ENCODE data around the gene SLC7A6OS. TPM values are rescaled to one million over a fixed set of nuclear protein-coding genes. Genes with fewer than 3 reads are reported as not detected.

SLC7A6OS gene
- total RNA-seq, 1 donor from 2014 or later, result 10.3 TPM

DNA sequence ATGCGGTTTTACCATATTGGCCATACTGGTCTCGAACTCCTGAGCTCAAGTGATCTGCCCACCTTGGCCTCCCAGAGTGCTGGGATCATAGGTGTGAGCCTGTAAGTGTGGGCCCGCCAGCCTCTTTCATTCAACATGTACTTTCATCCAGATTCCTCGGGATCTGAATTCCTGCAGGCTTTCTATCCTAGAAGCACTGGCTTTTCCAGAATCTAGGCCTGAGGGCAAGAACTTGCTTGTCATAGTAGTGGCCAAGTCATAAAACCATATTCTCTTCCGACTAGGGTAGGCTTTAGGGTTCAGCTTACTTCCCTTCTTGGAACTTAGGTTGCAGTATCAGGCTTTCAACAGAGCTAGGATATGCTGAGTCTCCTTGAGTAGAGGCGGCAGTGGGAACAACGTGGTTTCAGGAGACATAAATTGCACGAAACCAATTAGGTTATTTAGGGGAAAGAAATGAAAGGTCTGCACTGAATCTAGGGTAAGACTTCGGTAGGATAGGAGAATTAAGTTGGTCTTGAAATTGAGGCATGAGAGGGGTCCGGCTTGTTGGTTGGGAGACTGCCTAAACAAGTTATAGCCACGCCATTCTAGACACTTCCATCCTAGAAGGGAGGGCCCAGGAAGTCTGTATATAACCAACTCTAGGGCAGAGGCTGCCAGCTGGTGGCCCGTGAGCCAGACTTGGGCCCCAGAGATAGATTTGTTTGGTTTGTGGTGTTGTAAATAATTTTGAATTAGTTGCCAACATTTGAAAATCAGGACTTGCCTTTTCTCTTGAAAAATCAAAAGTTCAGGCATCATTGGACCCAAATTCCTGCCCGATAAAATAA is 30.8 kb downstream of the SLC7A6OS start:
- no peak for DNase-seq (ENCODE audit: low read depth in 2 of 2)

- no peak for DNase-seq (ENCODE audit: low read depth in 2 of 2)
Measured at GRCh38 chr16:68276223-68276622, 34.5 kb downstream of the SLC7A6OS start.

DNA sequence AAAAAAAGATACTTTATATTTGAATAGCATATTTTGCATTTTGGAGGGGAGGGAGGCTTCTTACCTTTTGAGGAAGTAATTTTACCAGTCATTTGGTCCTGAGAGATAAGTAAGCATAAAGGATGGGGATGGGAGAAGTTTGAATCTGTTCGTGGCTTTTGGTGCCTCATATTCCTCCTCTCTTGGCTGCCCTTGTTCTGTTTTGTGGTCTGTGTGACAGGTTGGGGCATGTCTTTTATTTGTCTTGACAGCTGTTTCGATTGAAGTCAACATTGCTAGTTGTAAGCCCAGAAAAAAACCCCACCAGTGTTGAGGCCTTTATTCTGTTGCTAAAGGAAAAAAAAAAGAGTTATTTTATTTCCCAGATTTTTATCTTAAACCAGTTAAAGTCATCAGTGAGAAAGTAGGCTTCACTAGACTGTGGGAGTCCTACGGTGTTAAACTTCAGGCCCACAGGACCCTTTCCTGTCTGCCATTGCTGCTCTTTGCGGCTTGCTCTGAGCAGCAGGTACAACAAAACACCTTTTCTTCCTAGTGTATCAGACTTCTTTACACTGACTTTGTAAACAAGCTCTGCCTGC is 35.0 kb downstream of the SLC7A6OS start:
- no peak for DNase-seq (ENCODE audit: low read depth in 2 of 2)

DNA sequence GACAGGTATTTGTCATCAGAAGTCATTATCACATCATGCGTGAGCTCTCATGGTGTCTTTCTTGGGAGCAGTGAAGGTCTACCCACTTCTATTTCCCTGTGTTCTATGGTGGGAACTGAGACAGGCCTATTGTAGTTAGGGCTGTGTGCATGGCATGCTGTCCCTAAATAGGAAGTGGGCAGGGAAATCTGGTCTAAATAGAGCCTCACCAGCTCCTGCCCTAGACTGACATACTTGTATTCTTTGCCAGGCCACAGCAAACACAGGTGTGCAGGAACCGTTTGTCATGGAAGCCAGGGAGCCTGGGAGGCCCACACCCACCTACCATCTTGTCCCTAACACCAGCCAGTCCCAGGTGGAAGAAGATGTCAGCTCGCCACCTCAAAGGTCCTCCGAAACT is 36.3 kb downstream of the SLC7A6OS start:
- no peak for DNase-seq (ENCODE audit: low read depth in 2 of 2)

- DNase-seq (ENCODE audit: low read depth in 2 of 2), result no peak
Measured at GRCh38 chr16:68273896-68274295, 36.9 kb downstream of the SLC7A6OS start.

DNA sequence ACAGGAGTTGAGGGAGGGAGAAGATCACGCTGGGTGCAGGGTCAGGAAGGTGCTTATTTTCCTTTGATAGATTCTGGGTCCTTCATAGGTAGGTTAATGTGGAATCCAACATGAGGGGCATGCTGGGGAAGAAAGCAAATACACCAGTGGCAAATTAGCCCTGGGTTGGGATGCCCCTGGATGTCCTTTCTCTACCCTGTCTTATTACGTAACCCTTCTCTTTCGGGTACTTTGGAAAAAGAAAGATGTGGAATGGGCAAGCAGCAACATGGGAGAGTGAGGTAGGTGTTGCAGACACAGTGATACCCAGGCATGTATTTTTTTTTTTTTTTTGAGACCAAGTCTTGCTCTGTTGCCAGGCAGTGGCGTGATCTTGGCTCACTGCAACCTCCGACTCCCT is 37.3 kb downstream of the SLC7A6OS start:
- DNase-seq (ENCODE audit: low read depth in 2 of 2), result no peak

DNA sequence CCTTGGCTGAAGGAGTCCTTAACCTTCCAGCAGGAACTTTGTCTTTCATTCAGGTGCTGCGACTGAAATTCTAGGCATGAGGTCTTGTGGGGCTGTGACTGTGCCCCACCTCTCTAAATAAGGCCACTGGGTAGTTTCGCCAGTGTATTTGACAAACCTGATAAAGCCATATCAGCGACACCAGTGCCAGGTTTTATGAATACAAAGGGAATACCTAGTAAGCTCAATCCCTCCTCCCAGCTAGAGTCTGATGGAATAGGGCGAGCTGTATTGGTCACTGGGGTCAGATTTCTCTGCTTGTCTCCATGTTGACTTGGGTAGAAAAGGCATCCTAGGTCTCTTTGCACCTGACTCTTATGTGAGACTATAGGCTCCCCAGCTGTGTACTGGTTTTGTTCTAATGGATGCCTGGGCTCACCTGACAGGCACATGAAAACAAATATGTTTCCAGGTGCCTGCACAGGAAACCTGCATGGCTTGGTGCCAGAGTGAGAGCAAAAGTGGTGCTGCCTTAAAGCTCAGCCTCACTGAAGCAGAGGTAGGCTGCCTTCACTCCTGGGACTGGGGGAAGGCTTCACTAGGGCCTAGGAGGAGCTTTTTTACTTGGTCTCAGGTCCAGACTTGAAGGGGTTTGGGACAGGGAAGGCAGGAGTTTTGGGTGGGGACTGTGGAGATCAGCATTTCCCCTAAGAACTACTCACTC is 38.1 kb downstream of the SLC7A6OS start:
- DNase-seq (ENCODE audit: low read depth in 2 of 2), result peak in 1 of 2 donors; percentile 20

DNA sequence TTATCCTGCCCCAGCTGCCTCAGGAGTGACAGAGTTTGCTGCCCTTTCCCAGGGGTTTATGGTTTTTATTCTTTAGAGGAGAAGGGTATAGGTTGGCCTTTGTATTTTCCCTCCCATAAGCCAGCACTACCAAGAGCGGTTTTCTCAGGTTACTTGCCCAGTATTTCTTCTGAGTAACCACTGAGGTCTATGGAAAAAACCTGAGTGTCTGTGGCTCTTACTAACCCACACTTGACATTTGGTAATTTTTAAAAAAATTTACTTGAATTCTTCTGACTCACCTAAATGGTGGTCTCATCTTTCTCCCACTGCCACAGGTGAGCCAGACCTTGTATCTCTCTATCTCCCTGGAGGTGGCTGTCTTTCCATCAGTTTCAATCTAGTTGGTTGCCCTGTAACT is 40.4 kb downstream of the SLC7A6OS start:
- no peak for DNase-seq (ENCODE audit: low read depth in 2 of 2)

- DNase-seq (ENCODE audit: low read depth in 2 of 2), result no peak
Measured at GRCh38 chr16:68269793-68270192, 41.0 kb downstream of the SLC7A6OS start.

DNA sequence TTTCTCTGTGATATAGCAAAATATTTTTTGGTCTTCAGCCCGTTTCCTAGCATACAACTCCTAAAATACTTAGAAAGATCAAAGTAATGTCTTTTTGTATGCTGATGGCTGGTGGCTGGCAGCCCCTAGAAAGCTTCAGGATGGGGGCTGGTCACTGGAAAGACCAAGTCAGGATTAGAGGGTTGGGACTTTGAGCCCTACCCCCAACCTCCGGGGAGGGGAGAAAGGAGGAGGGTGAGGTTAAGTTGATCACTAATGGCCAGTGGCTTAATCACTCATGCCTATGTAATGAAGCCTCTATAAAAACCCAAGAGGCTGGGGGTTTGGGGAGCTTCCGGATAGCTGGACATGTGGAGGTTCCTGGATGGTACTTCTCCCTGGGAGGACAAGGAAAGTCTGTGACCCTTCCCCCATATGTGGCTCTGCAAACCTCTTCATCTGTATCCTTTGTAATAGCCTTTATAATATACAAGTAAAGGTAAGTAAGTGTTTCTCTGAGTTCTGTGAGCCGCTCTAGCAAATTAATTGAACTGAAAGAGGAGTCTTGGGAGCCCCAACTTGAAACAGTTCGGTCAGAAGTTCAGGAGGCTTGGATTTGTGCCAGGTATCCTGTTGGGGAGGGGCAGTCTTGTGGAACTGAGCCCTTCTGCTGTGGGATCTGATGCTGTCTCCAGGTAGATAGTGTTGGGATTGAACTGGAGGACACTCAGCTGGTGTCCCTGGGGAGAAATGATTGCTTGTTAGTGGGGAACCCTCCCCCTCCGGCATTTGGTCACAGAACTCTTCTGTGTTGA is 42.9 kb downstream of the SLC7A6OS start:
- DNase-seq (ENCODE audit: low read depth in 2 of 2), result no peak

GRCh38 chr16:68265078-68265920 is 45.4 kb downstream of the SLC7A6OS start:
- peak; percentile 44 to 54 for DNase-seq (ENCODE audit: low read depth in 2 of 2)

- peak; percentile 79 to 81 for DNase-seq (ENCODE audit: low read depth in 2 of 2)
Measured at GRCh38 chr16:68264128-68265077, 46.3 kb downstream of the SLC7A6OS start, which contains the start of gene SLC7A6. SLC7A6 (plus strand) TSS chr16:68264526; CDS start chr16:68274727, 10,201 bp downstream.

- no peak for DNase-seq (ENCODE audit: low read depth in 2 of 2)
Measured at GRCh38 chr16:68263559-68264127, 47.1 kb downstream of the SLC7A6OS start.

DNA sequence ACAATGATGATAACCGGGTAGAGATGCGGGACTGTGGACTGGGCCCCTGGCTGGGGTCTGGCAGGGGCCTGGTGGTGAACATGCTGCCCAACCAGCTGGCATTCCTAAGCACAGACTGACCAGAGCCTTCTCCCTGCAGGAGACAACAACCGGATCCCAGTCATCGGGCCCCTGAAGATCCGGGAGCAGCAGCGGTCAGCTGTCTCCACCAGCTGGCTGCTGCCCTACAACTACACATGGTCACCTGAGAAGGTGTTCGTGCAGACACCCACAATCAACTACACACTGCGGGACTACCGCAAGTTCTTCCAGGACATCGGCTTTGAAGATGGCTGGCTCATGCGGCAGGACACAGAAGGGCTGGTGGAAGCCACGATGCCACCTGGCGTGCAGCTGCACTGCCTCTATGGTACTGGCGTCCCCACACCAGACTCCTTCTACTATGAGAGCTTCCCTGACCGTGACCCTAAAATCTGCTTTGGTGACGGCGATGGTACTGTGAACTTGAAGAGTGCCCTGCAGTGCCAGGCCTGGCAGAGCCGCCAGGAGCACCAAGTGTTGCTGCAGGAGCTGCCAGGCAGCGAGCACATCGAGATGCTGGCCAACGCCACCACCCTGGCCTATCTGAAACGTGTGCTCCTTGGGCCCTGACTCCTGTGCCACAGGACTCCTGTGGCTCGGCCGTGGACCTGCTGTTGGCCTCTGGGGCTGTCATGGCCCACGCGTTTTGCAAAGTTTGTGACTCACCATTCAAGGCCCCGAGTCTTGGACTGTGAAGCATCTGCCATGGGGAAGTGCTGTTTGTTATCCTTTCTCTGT is 51.5 kb downstream of the SLC7A6OS start:
- no peak for DNase-seq (ENCODE audit: low read depth in 2 of 2)

DNA sequence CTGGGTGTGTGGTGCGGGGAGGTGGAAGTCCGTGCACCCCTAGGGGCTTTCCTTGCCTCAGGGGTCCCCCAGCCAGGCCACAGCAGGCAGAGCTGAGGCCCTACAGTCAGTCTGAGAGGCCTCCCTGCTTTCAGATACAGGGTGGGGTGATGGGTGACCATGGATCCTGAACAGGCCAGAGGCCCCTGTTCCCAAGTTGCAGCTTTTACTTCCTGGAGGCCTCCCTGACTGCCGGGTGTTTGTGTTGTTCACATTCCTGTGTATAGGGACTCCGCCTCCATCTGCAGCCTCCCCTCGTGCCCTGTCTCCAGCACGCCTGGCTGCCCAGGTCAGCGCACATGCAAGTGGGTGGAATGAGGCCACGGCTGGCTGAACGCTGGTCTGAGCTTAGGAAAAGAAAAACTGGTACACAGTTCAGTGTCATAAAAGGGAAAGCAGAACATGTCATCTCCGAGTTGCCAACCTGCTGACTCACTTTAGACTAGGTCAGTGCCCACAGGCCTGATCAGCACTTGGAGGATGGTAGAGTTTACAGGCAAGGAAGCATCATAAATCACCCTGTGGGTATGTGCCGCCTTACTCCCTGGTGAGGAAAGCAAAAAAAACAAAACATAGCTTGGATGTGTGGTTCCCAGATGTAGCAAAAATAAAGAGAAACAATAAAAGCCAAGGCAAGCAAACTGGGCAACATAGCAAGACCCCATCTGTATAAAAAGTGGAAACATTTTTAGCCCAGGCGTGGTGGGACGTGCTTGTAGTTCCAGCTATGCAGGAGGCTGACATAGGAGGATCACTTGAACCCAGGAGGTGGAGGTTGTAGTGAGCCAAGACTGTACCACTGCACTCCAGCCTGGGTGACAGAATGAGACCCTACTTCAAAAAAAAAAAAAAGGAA is 52.6 kb downstream of the SLC7A6OS start:
- DNase-seq (ENCODE audit: low read depth in 2 of 2), result peak; percentile 53 to 57

DNA sequence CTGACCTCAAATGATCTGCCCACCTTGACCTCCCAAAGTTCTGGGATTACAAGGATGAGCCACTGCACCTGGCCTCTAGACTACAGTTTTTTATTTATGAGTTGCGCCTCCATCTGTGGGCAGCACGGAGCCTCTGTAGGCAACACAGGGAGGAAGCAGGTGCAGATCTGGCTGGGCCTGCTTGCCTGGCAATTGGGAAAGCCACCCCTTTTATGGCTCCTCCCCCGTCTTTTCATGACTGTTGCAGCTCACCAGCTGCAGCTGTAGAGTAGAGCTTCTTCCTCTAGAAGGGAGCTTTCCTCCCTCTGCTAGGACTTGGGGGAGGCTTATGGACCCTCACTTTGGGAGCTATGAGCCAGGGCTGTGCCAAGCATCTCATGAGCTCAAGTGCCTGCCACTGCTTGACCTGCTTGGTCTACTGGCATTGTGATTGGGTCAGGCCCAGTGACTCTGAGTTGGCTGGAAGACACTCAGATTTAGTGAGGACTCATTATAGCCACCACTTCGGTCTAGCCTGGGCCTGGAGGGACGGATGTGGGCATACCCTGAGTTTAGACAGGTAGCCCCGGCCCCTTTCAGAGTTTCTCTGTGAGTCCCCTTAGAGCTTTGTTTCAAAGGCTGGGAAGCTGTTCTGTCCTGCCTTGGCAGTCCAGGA is 53.4 kb downstream of the SLC7A6OS start:
- peak in 1 of 2 donors; percentile 47 for DNase-seq (ENCODE audit: low read depth in 2 of 2)

GRCh38 chr16:68255712-68256111 is 55.0 kb downstream of the SLC7A6OS start:
- DNase-seq (ENCODE audit: low read depth in 2 of 2), result no peak
